ENCODE results near the gene YPEL4.

Gene YPEL4

DNA sequence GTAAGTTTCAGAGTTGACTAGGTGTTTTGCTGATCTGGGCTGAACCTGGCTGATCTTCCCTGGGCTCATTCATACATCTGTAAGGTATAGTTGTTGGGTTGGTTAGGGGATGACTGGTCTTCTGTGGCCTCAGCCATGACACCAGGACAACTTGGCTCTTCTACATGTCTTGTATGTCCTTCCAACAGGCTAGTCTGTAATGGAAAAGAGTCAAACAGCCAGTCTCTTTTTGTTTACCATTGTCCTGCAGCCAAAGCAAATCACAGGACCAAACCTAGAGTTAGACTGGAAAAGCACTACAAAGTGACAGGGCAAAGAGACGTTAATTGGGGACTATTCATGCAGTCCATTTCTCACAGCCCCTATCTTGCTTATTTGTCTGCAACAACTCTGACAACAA lies 34.4 kb downstream of the YPEL4 start:
- in situ Hi-C loops (cut with MboI; ENCODE audit: low sequenced_read_pairs, unreplicated experiment), result no loop called here
- TF ChIP-seq, protein P1, sequence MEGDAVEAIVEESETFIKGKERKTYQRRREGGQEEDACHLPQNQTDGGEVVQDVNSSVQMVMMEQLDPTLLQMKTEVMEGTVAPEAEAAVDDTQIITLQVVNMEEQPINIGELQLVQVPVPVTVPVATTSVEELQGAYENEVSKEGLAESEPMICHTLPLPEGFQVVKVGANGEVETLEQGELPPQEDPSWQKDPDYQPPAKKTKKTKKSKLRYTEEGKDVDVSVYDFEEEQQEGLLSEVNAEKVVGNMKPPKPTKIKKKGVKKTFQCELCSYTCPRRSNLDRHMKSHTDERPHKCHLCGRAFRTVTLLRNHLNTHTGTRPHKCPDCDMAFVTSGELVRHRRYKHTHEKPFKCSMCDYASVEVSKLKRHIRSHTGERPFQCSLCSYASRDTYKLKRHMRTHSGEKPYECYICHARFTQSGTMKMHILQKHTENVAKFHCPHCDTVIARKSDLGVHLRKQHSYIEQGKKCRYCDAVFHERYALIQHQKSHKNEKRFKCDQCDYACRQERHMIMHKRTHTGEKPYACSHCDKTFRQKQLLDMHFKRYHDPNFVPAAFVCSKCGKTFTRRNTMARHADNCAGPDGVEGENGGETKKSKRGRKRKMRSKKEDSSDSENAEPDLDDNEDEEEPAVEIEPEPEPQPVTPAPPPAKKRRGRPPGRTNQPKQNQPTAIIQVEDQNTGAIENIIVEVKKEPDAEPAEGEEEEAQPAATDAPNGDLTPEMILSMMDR (IDR thresholded peaks at IDR 0.05; ENCODE audit: borderline replicate concordance, control extremely low read depth, extremely low read depth, insufficient read depth, missing control alignments), result no peak
- no peak for DNase-seq (ENCODE audit: low spot score)

DNA sequence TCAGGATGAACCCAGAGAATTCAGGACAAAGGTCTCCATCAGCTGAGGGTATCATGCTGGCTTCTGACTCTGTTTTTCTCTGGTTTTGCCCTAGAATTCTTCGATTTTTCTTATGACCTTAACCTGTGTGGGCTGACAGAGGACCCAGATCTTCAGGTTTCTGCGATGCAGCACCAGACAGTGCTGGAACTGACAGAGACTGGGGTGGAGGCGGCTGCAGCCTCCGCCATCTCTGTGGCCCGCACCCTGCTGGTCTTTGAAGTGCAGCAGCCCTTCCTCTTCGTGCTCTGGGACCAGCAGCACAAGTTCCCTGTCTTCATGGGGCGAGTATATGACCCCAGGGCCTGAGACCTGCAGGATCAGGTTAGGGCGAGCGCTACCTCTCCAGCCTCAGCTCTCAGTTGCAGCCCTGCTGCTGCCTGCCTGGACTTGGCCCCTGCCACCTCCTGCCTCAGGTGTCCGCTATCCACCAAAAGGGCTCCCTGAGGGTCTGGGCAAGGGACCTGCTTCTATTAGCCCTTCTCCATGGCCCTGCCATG lies 35.4 kb downstream of the YPEL4 start:
- TF ChIP-seq, protein P1 (IDR thresholded peaks at IDR 0.05; ENCODE audit: borderline replicate concordance, control extremely low read depth, extremely low read depth, insufficient read depth, missing control alignments), result no peak
- in situ Hi-C loops (cut with MboI; ENCODE audit: low sequenced_read_pairs, unreplicated experiment), result no loop called here
- DNase-seq (ENCODE audit: low spot score), result no peak

DNA sequence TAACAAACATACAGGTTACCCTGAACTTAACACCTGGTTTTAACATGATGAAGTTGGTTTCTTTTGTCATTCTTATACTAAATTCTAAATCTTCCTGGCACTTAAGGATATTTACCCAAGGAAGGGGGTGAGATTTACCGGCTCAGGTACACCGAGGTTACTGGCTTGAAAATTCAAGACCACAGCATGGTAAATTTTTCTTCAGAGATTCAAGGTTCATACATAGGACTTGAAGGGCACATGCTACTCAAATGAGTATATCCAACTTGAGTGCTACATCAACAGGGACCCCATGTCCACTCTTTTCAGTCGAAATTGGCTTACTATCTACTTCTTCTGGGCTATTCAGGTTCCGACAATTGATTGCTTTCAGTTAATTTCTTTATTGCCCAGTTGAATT lies 39.5 kb downstream of the YPEL4 start:
- in situ Hi-C loops (cut with MboI; ENCODE audit: low sequenced_read_pairs, unreplicated experiment), result no loop called here
- TF ChIP-seq, protein P1 (IDR thresholded peaks at IDR 0.05; ENCODE audit: borderline replicate concordance, control extremely low read depth, extremely low read depth, insufficient read depth, missing control alignments), result no peak
- no peak for DNase-seq (ENCODE audit: low spot score)

DNA sequence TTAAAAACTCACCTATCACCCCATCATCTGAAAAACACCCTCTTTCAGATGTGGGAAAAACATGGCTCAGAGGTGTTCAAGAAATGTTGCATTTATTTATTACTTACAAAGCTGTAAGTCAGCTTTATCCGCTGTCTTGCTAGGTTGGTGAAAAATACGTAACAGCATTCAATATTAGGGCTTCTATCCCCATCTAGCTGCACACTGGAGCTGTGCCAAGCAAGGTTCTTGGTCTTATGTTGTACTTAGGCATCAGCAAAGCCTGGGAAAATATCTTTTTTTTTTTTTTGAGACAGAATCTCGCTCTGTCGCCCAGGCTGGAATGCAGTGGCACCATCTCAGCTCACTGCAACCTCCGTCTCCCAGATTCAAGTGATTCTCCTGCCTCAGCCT lies 44.7 kb downstream of the YPEL4 start:
- TF ChIP-seq, protein P1 (IDR thresholded peaks at IDR 0.05; ENCODE audit: borderline replicate concordance, control extremely low read depth, extremely low read depth, insufficient read depth, missing control alignments), result no peak
- no peak for DNase-seq (ENCODE audit: low spot score)
- in situ Hi-C loops (cut with MboI; ENCODE audit: low sequenced_read_pairs, unreplicated experiment), result no loop called here

DNA sequence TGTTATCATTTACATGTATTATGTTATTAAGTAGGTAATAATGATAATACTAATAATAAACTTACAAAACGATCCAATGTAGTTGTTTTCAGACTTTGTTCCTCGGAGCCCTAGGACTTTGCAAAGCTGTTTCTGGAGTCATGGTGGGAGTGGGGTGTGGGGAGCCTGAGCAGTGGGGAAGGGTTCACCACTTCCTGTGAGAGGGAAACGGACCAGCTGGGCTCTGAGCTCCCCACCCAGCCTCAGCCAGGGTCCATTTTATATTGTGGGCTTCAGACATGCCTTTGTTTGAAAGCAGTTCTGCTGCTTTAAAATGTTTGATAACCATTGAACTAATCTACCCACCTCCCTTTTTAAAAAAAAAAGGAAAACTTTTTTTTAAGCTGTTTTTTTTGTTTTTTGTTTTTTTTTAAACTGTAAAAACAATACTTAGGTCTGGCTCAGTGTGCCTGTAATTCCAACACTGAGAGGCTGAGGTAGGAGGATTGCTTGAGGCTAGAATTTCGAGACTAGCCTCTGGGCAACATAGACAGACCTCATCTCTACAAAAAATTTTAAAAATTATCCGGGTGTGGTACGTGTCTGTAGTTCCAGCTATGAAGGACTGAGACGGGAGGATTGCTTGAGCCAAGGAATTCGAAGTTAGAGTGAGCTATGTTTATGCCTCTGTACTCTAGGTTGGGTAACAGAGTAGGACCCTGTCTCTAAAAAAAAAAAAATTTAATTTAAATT lies 45.2 kb downstream of the YPEL4 start:
- no peak for DNase-seq (ENCODE audit: low spot score)
- in situ Hi-C loops (cut with MboI; ENCODE audit: low sequenced_read_pairs, unreplicated experiment), result no loop called here
- TF ChIP-seq, protein P1 (IDR thresholded peaks at IDR 0.05; ENCODE audit: borderline replicate concordance, control extremely low read depth, extremely low read depth, insufficient read depth, missing control alignments), result no peak

DNA sequence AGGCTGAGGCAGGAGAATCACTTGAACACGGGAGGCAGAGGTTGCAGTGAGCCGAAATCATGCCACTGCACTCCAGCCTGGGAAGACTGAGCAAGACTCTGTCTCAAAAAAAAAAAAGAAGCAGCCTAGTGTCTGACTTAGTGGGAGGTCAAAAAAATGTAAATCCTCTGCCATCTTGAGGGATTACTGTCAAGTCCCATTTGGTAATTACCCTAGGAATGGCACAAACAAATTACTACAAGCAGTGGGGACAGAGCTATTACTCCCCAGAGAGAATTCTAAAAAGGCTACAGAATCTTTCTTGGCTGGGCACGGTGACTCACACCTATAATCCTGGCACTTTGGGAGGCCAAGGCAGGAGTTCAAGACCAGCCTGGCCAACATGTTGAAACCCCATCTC lies 48.4 kb downstream of the YPEL4 start:
- in situ Hi-C loops (cut with MboI; ENCODE audit: low sequenced_read_pairs, unreplicated experiment), result no loop called here
- DNase-seq (ENCODE audit: low spot score), result no peak

More for the DNA sequence above, 48.4 kb downstream of the YPEL4 start:
- TF ChIP-seq, protein P1 (IDR thresholded peaks at IDR 0.05; ENCODE audit: borderline replicate concordance, control extremely low read depth, extremely low read depth, insufficient read depth, missing control alignments), result no peak
